Neuronal stem cell (in vitro differentiated cells): Measurements from ENCODE around the gene RAD51B.
"Not testable (repeated sequence)": the region's sequence is repeated elsewhere in the genome, so short reads cannot be mapped to it uniquely, and the experiment has no call there.

Source experiments
- DNase-seq: peaks from one replicate; pipeline ENCODE4 v3.0.0-alpha.2; 2013; ENCODE audit warnings: low spot score
- H2AFZ ChIP-seq: one replicate; pipeline ENCODE4 v1.6.1; 2013; ENCODE audit warnings: mild to moderate bottlenecking, low read length, inconsistent platforms
- H2AK5ac ChIP-seq: 2 replicates; pipeline ENCODE4 v1.6.1; 2013; ENCODE audit warnings: low read depth, mild to moderate bottlenecking, inconsistent platforms, low read length, moderate library complexity, mixed read lengths
- H2BK120ac ChIP-seq: 2 replicates; pipeline ENCODE4 v1.6.1; 2013; ENCODE audit warnings: low read depth, mild to moderate bottlenecking, inconsistent platforms, low read length, moderate library complexity, mixed read lengths
- H2BK12ac ChIP-seq: one replicate; pipeline ENCODE4 v1.6.1; 2013; ENCODE audit warnings: low read length, inconsistent platforms
- H2BK15ac ChIP-seq: 2 replicates; pipeline ENCODE4 v1.6.1; 2013; ENCODE audit warnings: mild to moderate bottlenecking, low read length, inconsistent platforms, mixed read lengths
- H2BK5ac ChIP-seq: one replicate; pipeline ENCODE4 v1.6.1; 2013; ENCODE audit warnings: inconsistent platforms, mild to moderate bottlenecking, low read length, moderate library complexity
- H3K14ac ChIP-seq: one replicate; pipeline ENCODE4 v1.6.1; 2013; ENCODE audit warnings: low read length, inconsistent platforms
- H3K18ac ChIP-seq: 2 replicates; pipeline ENCODE4 v1.6.1; 2013; ENCODE audit warnings: low read length, inconsistent platforms
- H3K23ac ChIP-seq: 2 replicates; pipeline ENCODE4 v1.6.1; 2013; ENCODE audit warnings: low read depth, mild to moderate bottlenecking, mixed read lengths, low read length, inconsistent platforms; ENCODE audit not compliant: poor library complexity
- H3K27ac ChIP-seq: replicated peaks from 3 replicates; pipeline ENCODE4 v1.5.1; 2013; ENCODE audit warnings: low read length, inconsistent platforms
- H3K27me3 ChIP-seq, 3 experiments: 2 replicates each; pipeline ENCODE4 v1.6.1; 2013; ENCODE audit warnings: low read length in 3 of 3, mild to moderate bottlenecking in 2 of 3, inconsistent platforms in 1 of 3, low read depth in 1 of 3, mixed read lengths in 1 of 3, moderate library complexity in 1 of 3; ENCODE audit not compliant: control insufficient read depth in 3 of 3, insufficient read depth in 3 of 3
- H3K36me3 ChIP-seq, 2 donors: replicated peaks in 1 of 2; 2 replicates each; pipeline ENCODE4 v1.6.1; 2013; ENCODE audit warnings: low read length in 2 of 2; ENCODE audit not compliant: control insufficient read depth in 2 of 2, insufficient read depth in 2 of 2
- H3K4ac ChIP-seq: 2 replicates; pipeline ENCODE4 v1.6.1; 2013; ENCODE audit warnings: inconsistent platforms, mild to moderate bottlenecking, low read length, moderate library complexity
- H3K4me1 ChIP-seq, 2 donors: 1 replicate in 1 of 2; 2 replicates in 1 of 2; pipeline ENCODE4 v1.6.1; 2013; ENCODE audit warnings: low read length in 2 of 2, low read depth in 1 of 2; ENCODE audit not compliant: control insufficient read depth in 2 of 2, insufficient read depth in 1 of 2
- H3K4me2 ChIP-seq: one replicate; pipeline ENCODE4 v1.6.1; 2013; ENCODE audit warnings: mild to moderate bottlenecking, low read length, inconsistent platforms; ENCODE audit not compliant: insufficient read depth, poor library complexity, severe bottlenecking
- H3K4me3 ChIP-seq, 2 donors: 2 replicates each; pipeline ENCODE4 v1.5.1; 2013; ENCODE audit warnings: low read length in 2 of 2, mild to moderate bottlenecking in 2 of 2, inconsistent platforms in 1 of 2, moderate library complexity in 1 of 2
- H3K79me1 ChIP-seq: one replicate; pipeline ENCODE4 v1.6.1; 2013; ENCODE audit warnings: low read depth, mild to moderate bottlenecking, inconsistent platforms, low read length, moderate library complexity
- H3K9ac ChIP-seq: one replicate; pipeline ENCODE4 v1.6.1; 2013; ENCODE audit warnings: mild to moderate bottlenecking, low read depth, low read length, inconsistent platforms; ENCODE audit not compliant: poor library complexity
- H3K9me3 ChIP-seq, 2 donors: replicated peaks in 1 of 2; 2 replicates each; pipeline versions ENCODE3 to v1.6.1; 2013; ENCODE audit warnings: low read length in 2 of 2, mild to moderate bottlenecking in 2 of 2, inconsistent platforms in 1 of 2, low read depth in 1 of 2, mixed read lengths in 1 of 2, moderate library complexity in 1 of 2; ENCODE audit not compliant: control insufficient read depth in 2 of 2, insufficient read depth in 1 of 2
- H4K8ac ChIP-seq: one replicate; pipeline ENCODE4 v1.6.1; 2013; ENCODE audit warnings: low read depth, mild to moderate bottlenecking, inconsistent platforms, low read length, moderate library complexity
- H4K91ac ChIP-seq: one replicate; pipeline ENCODE4 v1.6.1; 2013; ENCODE audit warnings: low read length, low read depth, mild to moderate bottlenecking, inconsistent platforms; ENCODE audit not compliant: poor library complexity
- WGBS, 2 donors: extraction: QIAGEN DNeasy Blood & Tissue Kit; methylation state at CpG; one replicate each; pipeline ENCODE4 v1.1.7; 2013; ENCODE audit warnings: missing lambda C conversion rate in 2 of 2, mixed read lengths in 1 of 2; ENCODE audit not compliant: insufficient read length in 2 of 2, insufficient replicate concordance in 1 of 2; ENCODE audit errors: extremely low coverage in 2 of 2; 5-methylcytosine and 5-hydroxymethylcytosine counted together

Gene RAD51B

GRCh38 chr14:68661226-68662225, 841.9 kb downstream of the RAD51B start:
- Histone ChIP-seq H3K27me3 (no peaks in the 10 kb centered on the region), H3K4me3 (no peak overlapping the region), H2BK12ac (no peak overlapping the region), H4K8ac (no peak overlapping the region), H2BK15ac (no peak overlapping the region), H3K36me3 (no peaks in the 10 kb centered on the region), H3K27ac (no peak overlapping the region), H2AK5ac (no peak overlapping the region), H2BK5ac (no peak overlapping the region), H2AFZ (no peak overlapping the region), H3K4me2 (no peak overlapping the region), H3K9ac (no peak overlapping the region), H3K18ac (no peak overlapping the region), H3K4ac (no peak overlapping the region), H3K4me1 (peaks cover 18 to 23% of the 10 kb centered on the region in 2 donors), H3K23ac (no peak overlapping the region), H3K79me1 (no peaks in the 10 kb centered on the region), H3K14ac (no peak overlapping the region), H4K91ac (no peak overlapping the region), H2BK120ac (no peak overlapping the region), H3K9me3 (peaks cover 0 to 3% of the 10 kb centered on the region in 2 donors)
- no CpG with 5 or more reads among the region's 14 CpGs for WGBS, 2 donors
- DNase-seq = no peak

- no peak overlapping the region for H3K14ac ChIP-seq
- H2AFZ ChIP-seq = no peak overlapping the region
- H4K91ac ChIP-seq = no peak overlapping the region
- no peak overlapping the region for H3K18ac ChIP-seq
- H2BK120ac ChIP-seq = no peak overlapping the region
- no peak for DNase-seq
- H2AK5ac ChIP-seq = no peak overlapping the region
- no peak overlapping the region for H3K9ac ChIP-seq
- H3K36me3 ChIP-seq = no peaks in the 10 kb centered on the region
- H3K4me1 ChIP-seq = peaks cover 18 to 23% of the 10 kb centered on the region in 2 donors
- H2BK15ac ChIP-seq = no peak overlapping the region
- no peak overlapping the region for H3K4me3 ChIP-seq
- H3K4ac ChIP-seq = no peak overlapping the region
- no peak overlapping the region for H3K4me2 ChIP-seq
- H2BK12ac ChIP-seq = no peak overlapping the region
- H3K27me3 ChIP-seq = no peaks in the 10 kb centered on the region
- no peak overlapping the region for H4K8ac ChIP-seq
- H3K9me3 ChIP-seq = peaks cover 1 to 3% of the 10 kb centered on the region in 2 donors
- H3K23ac ChIP-seq = no peak overlapping the region
- H3K27ac ChIP-seq = no peak overlapping the region
- H3K79me1 ChIP-seq = no peaks in the 10 kb centered on the region
- H2BK5ac ChIP-seq = no peak overlapping the region
- WGBS, 2 donors = no CpG with 5 or more reads among the region's 3 CpGs
Observed at GRCh38 chr14:68662392-68662791, 842.8 kb downstream of the RAD51B start.

- not testable (repeated sequence) for H3K4me3 ChIP-seq, H3K4ac ChIP-seq, H3K27me3 ChIP-seq, H3K9me3 ChIP-seq, H4K8ac ChIP-seq, H2BK120ac ChIP-seq, H2BK15ac ChIP-seq, H2AK5ac ChIP-seq, H3K79me1 ChIP-seq, H3K27ac ChIP-seq, H2AFZ ChIP-seq, H3K36me3 ChIP-seq, H3K9ac ChIP-seq, H4K91ac ChIP-seq, DNase-seq, H2BK12ac ChIP-seq, H3K4me2 ChIP-seq, H2BK5ac ChIP-seq, H3K14ac ChIP-seq
- Histone ChIP-seq H3K23ac (peak overlapping the region; percentile 49), H3K4me1 (peaks cover 18 to 23% of the 10 kb centered on the region in 2 donors), H3K18ac (peak overlapping the region; percentile 20)
- WGBS, 2 donors = no CpG with 5 or more reads among the region's 6 CpGs
Observed at GRCh38 chr14:68662826-68663225, 843.2 kb downstream of the RAD51B start.

- H4K91ac ChIP-seq = no peak overlapping the region
- H3K4me3 ChIP-seq = no peak overlapping the region
- no peak for DNase-seq
- no peak overlapping the region for H2BK12ac ChIP-seq
- H2AK5ac ChIP-seq = no peak overlapping the region
- peaks cover 1 to 8% of the 10 kb centered on the region in 2 donors for H3K9me3 ChIP-seq
- H2BK120ac ChIP-seq = no peak overlapping the region
- no CpG with 5 or more reads among the region's 9 CpGs for WGBS, 2 donors
- H3K18ac ChIP-seq = no peak overlapping the region
- no peak overlapping the region for H2AFZ ChIP-seq
- H2BK5ac ChIP-seq = no peak overlapping the region
- H3K27ac ChIP-seq = no peak overlapping the region
- H4K8ac ChIP-seq = no peak overlapping the region
- H3K27me3 ChIP-seq = no peaks in the 10 kb centered on the region
- peak overlapping the region; percentile 51 for H2BK15ac ChIP-seq
- H3K9ac ChIP-seq = no peak overlapping the region
- no peak overlapping the region for H3K4me2 ChIP-seq
- no peak overlapping the region for H3K14ac ChIP-seq
- H3K4ac ChIP-seq = no peak overlapping the region
- no peaks in the 10 kb centered on the region for H3K79me1 ChIP-seq
- H3K4me1 ChIP-seq = peaks cover 15 to 21% of the 10 kb centered on the region in 2 donors
- no peak overlapping the region for H3K23ac ChIP-seq
- H3K36me3 ChIP-seq = no peaks in the 10 kb centered on the region
Observed at GRCh38 chr14:68663385-68664076, 844.0 kb downstream of the RAD51B start.
